IMR-90 (cell line): Measurements from ENCODE around the gene CRTC1. TPM values are rescaled to one million over a fixed set of nuclear protein-coding genes. Genes with fewer than 3 reads are reported as not detected.

Experiments used
- ATAC-seq: fragments of 200-7000 bp; cut with Tn5 transposase; 2 replicates; pipeline ENCODE4 v1.9.1; 2020; ENCODE audit warnings: low read depth, mild to moderate bottlenecking, moderate library complexity
- BruUV-seq: library from RNA; stranded (reverse); fragments of 400-500 nt; replicated peaks from 2 replicates; lab custom pipeline; 2021; lab: Mats Ljungman, UMichigan
- CTCF ChIA-PET: fragments of 300-600 bp; formaldehyde crosslinking; extraction: SDS; loops from one replicate; lab custom pipeline; 2021; ENCODE audit warnings: antibody characterized with exemption; lab: Yijun Ruan, JAX
- POLR2A ChIA-PET: fragments of 300-600 bp; sonication (Branson Sonifier 250); formaldehyde crosslinking; loops from one replicate; lab custom pipeline; 2022; ENCODE audit warnings: antibody characterized with exemption; ENCODE audit not compliant: unreplicated experiment; lab: Charles Lee
- DNase-seq: peaks from one replicate; pipeline ENCODE4 v3.0.0; 2013
- H2AFZ ChIP-seq: replicated peaks from 2 replicates; pipeline ENCODE3; 2013; ENCODE audit warnings: low read length, mild to moderate bottlenecking; ENCODE audit not compliant: poor library complexity
- H2AK5ac ChIP-seq: 2 replicates; pipeline ENCODE4 v1.6.1; 2013; ENCODE audit warnings: low read depth, low read length, inconsistent platforms
- H2AK9ac ChIP-seq: replicated peaks from 2 replicates; pipeline ENCODE3; 2013; ENCODE audit warnings: mild to moderate bottlenecking, low read depth, low read length, moderate library complexity; ENCODE audit not compliant: poor library complexity
- H2BK120ac ChIP-seq: 2 replicates; pipeline ENCODE4 v1.6.1; 2013; ENCODE audit warnings: low read depth, low read length, inconsistent platforms
- H2BK15ac ChIP-seq: 3 replicates; pipeline ENCODE4 v1.6.1; 2013; ENCODE audit warnings: low read depth, low read length, inconsistent platforms
- H2BK20ac ChIP-seq: 2 replicates; pipeline ENCODE4 v1.6.1; 2013; ENCODE audit warnings: low read depth, mild to moderate bottlenecking, inconsistent platforms, low read length, moderate library complexity
- H2BK5ac ChIP-seq: 2 replicates; pipeline ENCODE4 v1.6.1; 2013; ENCODE audit warnings: mild to moderate bottlenecking, low read depth, low read length, inconsistent platforms; ENCODE audit not compliant: poor library complexity, severe bottlenecking
- H3K14ac ChIP-seq: replicated peaks from 2 replicates; pipeline ENCODE4 v1.6.1; 2013; ENCODE audit warnings: low read depth, low read length, inconsistent platforms
- H3K18ac ChIP-seq: 2 replicates; pipeline ENCODE4 v1.6.1; 2013; ENCODE audit warnings: low read depth, low read length, control low read depth
- H3K23ac ChIP-seq: 2 replicates; pipeline ENCODE4 v1.6.1; 2013; ENCODE audit warnings: low read depth, low read length, inconsistent platforms
- H3K27ac ChIP-seq: 2 replicates; pipeline ENCODE4 v1.5.1; 2013; ENCODE audit warnings: mild to moderate bottlenecking, control low read depth, low read length; ENCODE audit not compliant: insufficient read depth
- H3K27me3 ChIP-seq: 2 replicates; pipeline ENCODE4 v1.6.1; 2013; ENCODE audit warnings: low read length; ENCODE audit not compliant: control insufficient read depth, insufficient read depth
- H3K36me3 ChIP-seq: 2 replicates; pipeline ENCODE4 v1.6.1; 2013; ENCODE audit warnings: low read length, mixed read lengths; ENCODE audit not compliant: control insufficient read depth, insufficient read depth
- H3K4ac ChIP-seq: 2 replicates; pipeline ENCODE4 v1.6.1; 2013; ENCODE audit warnings: low read depth, low read length, inconsistent platforms
- H3K4me1 ChIP-seq: 2 replicates; pipeline ENCODE4 v1.6.1; 2013; ENCODE audit warnings: low read length, mixed read lengths; ENCODE audit not compliant: control insufficient read depth, insufficient read depth
- H3K4me2 ChIP-seq: 2 replicates; pipeline ENCODE4 v1.6.1; 2013; ENCODE audit warnings: low read depth, mild to moderate bottlenecking, control low read depth, low read length, moderate library complexity
- H3K4me3 ChIP-seq: 2 replicates; pipeline ENCODE4 v1.5.1; 2013; ENCODE audit warnings: low read depth, mild to moderate bottlenecking, control low read depth, low read length, moderate library complexity; ENCODE audit not compliant: insufficient read depth
- H3K56ac ChIP-seq: 2 replicates; pipeline ENCODE4 v1.6.1; 2013; ENCODE audit warnings: low read length, inconsistent platforms; ENCODE audit not compliant: insufficient read depth; ENCODE audit errors: extremely low read depth
- H3K79me1 ChIP-seq, 2 experiments: 2 replicates each; pipeline ENCODE4 v1.6.1; 2013; ENCODE audit warnings: low read length in 2 of 2, inconsistent platforms in 1 of 2, low read depth in 1 of 2
- H3K9ac ChIP-seq: 2 replicates; pipeline ENCODE4 v1.6.1; 2013; ENCODE audit warnings: low read depth, low read length, control low read depth
- H3K9me1 ChIP-seq: 2 replicates; pipeline ENCODE4 v1.6.1; 2013; ENCODE audit warnings: low read length, inconsistent platforms; ENCODE audit not compliant: insufficient read depth
- H3K9me3 ChIP-seq: 2 replicates; pipeline ENCODE4 v1.6.1; 2013; ENCODE audit warnings: low read length; ENCODE audit not compliant: control insufficient read depth, insufficient read depth
- H4K20me1 ChIP-seq: 2 replicates; pipeline ENCODE4 v1.6.1; 2013; ENCODE audit warnings: low read length, inconsistent platforms; ENCODE audit not compliant: insufficient read depth
- H4K5ac ChIP-seq: 2 replicates; pipeline ENCODE4 v1.6.1; 2013; ENCODE audit warnings: mild to moderate bottlenecking, low read depth, low read length, control low read depth
- H4K8ac ChIP-seq, 2 experiments: 2 replicates each; pipeline ENCODE4 v1.6.1; 2013; ENCODE audit warnings: low read depth in 2 of 2, low read length in 2 of 2, control low read depth in 1 of 2, inconsistent platforms in 1 of 2
- H4K91ac ChIP-seq: 2 replicates; pipeline ENCODE4 v1.6.1; 2013; ENCODE audit warnings: low read depth, low read length, inconsistent platforms; ENCODE audit not compliant: insufficient read depth
- BHLHE40 ChIP-seq: fragments of 150-350 bp; IDR thresholded peaks from 2 replicates; pipeline ENCODE4 v1.6.1; 2016; ENCODE audit warnings: mild to moderate bottlenecking, low read depth, low read length
- CEBPB ChIP-seq: IDR thresholded peaks from 2 replicates; pipeline ENCODE4 v1.6.1; 2012; ENCODE audit warnings: low read depth, low read length, improper control_type of control experiment
- CHD1 ChIP-seq: IDR thresholded peaks from 2 replicates; pipeline ENCODE4 v1.6.1; 2012; ENCODE audit warnings: low read depth, low read length, improper control_type of control experiment
- FOS ChIP-seq: fragments of 150-350 bp; IDR thresholded peaks from 2 replicates; pipeline ENCODE4 v1.6.1; 2016; ENCODE audit warnings: low read depth, low read length
- MAFK ChIP-seq: IDR thresholded peaks from 2 replicates; pipeline ENCODE4 v1.6.1; 2012; ENCODE audit warnings: low read depth, low read length, improper control_type of control experiment
- MAZ ChIP-seq: IDR thresholded peaks from 2 replicates; pipeline ENCODE4 v1.6.1; 2012; ENCODE audit warnings: low read depth, mild to moderate bottlenecking, low read length, improper control_type of control experiment, moderate library complexity, borderline replicate concordance
- MXI1 ChIP-seq: IDR thresholded peaks from 2 replicates; pipeline ENCODE4 v1.6.1; 2012; ENCODE audit warnings: low read depth, mild to moderate bottlenecking, low read length, moderate library complexity, borderline replicate concordance
- NFE2L2 ChIP-seq: fragments of 150-350 bp; IDR thresholded peaks from 2 replicates; pipeline ENCODE4 v1.6.1; 2016; ENCODE audit warnings: low read depth, mild to moderate bottlenecking, low read length
- POLR2A ChIP-seq: IDR thresholded peaks from 2 replicates; pipeline ENCODE4 v1.6.1; 2012; ENCODE audit warnings: mild to moderate bottlenecking, low read depth, low read length
- RCOR1 ChIP-seq: IDR thresholded peaks from 2 replicates; pipeline ENCODE4 v1.6.1; 2012; ENCODE audit warnings: mild to moderate bottlenecking, low read length, improper control_type of control experiment; ENCODE audit not compliant: insufficient replicate concordance
- RFX5 ChIP-seq: IDR thresholded peaks from 2 replicates; pipeline ENCODE4 v1.8.0; 2012; ENCODE audit warnings: low read depth, mild to moderate bottlenecking, low read length, moderate library complexity
- SMC3 ChIP-seq: fragments of 150-350 bp; IDR thresholded peaks from 2 replicates; pipeline ENCODE4 v1.6.1; 2016; ENCODE audit warnings: low read depth, mild to moderate bottlenecking, antibody characterized with exemption, low read length, moderate library complexity
- WGBS, 2 experiments: methylation state at CpG; one replicate each; pipeline versions ENCODE4 v1.1.5 to v1.1.7; 2013; ENCODE audit warnings: missing lambda C conversion rate in 2 of 2; ENCODE audit not compliant: insufficient read length in 1 of 2; ENCODE audit errors: extremely low coverage in 2 of 2; 5-methylcytosine and 5-hydroxymethylcytosine counted together
- dilution Hi-C: fragments of 300-500 bp; cut with HindIII; formaldehyde crosslinking; loops from one replicate; pipeline ENCODE4 v1.14.3; 2018; ENCODE audit warnings: low sequenced_read_pairs; ENCODE audit not compliant: unreplicated experiment
- in situ Hi-C: fragments of 300-500 bp; cut with MboI; formaldehyde crosslinking; loops from 3 replicates; pipeline ENCODE4 v1.14.3; 2019; ENCODE audit warnings: low sequenced_read_pairs, inconsistent platforms, mixed read lengths
- intact Hi-C: fragments of 100-400 bp; cut with micrococcal nuclease; formaldehyde crosslinking; loops from 2 replicates; pipeline ENCODE4 v1.10.0; 2022
- polyA plus RNA-seq, 3 experiments: library from polyadenylated mRNA; depleted of rRNA; stranded (reverse); fragments of >200 nt; gene quantifications; 2 replicates each; pipeline ENCODE4 v1.2.3, GENCODE V29; 2012; ENCODE audit warnings: low replicate concordance in 1 of 3
- total RNA-seq: library from RNA; depleted of rRNA; stranded (reverse); fragments of >200 nt; gene quantifications from 2 replicates; pipeline ENCODE4 v1.2.3, GENCODE V29; 2012
- TF ChIP-seq, protein P1 (sequence below): fragments of 150-350 bp; IDR thresholded peaks from 2 replicates; pipeline ENCODE4 v1.6.1; 2016; ENCODE audit warnings: low read depth, mild to moderate bottlenecking, low read length, moderate library complexity, borderline replicate concordance
- TF ChIP-seq, protein P2 (sequence below): fragments of 150-350 bp; IDR thresholded peaks from 2 replicates; pipeline ENCODE4 v1.6.1; 2017; ENCODE audit warnings: mild to moderate bottlenecking, antibody characterized with exemption, low read length, low read depth
- TF ChIP-seq, protein P3 (sequence below): conservative IDR thresholded peaks from 2 replicates; pipeline ENCODE4 v1.5.1; 2012; ENCODE audit warnings: mild to moderate bottlenecking, low read depth, low read length, improper control_type of control experiment

CRTC1 gene
- total and polyA plus RNA-seq, 2 of the 4 experiments (the other 2 are of a cell fraction) = 0.18 to 5.7 TPM

DNA sequence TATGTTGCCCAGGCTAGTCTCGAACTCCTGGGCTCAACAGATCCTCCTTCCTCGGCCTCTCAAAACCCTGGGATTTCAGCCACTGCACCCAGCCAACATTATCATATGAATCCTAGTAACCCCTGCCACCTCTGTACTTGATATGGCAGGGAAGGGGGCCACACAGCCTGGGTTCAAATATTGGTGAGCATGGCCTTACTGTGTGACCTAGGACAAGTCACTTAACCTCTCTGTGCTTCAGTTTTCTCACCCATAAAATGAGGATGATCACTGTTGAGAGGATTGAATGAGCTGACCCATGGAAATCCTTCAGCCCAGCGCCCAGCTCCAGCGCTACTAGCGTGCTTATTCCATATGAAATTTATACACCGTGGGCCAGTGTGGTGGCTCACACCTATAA is 111.2 kb downstream of the CRTC1 start:
- intact Hi-C loops (no loop called here), dilution Hi-C loops (no loop called here), in situ Hi-C loops (no loop called here)
- Histone ChIP-seq H2BK15ac (no peak overlapping the region), H3K9ac (no peak overlapping the region), H4K5ac (no peak overlapping the region), H2BK120ac (no peak overlapping the region), H3K23ac (no peak overlapping the region), H3K27ac (no peak overlapping the region), H2AFZ (no peak overlapping the region), H3K79me1 (no peaks in the 10 kb centered on the region), H2AK9ac (no peak overlapping the region), H3K4me1 (peaks cover 1% of the 10 kb centered on the region; the same call in 1 of the 2 replicates), H3K4me3 (no peak overlapping the region), H2BK20ac (no peak overlapping the region), H4K91ac (no peak overlapping the region), H3K56ac (no peak overlapping the region), H3K27me3 (peaks cover 64% of the 10 kb centered on the region), H3K14ac (no peak overlapping the region), H3K9me3 (0 out of 2 replicates have a peak, but pooled peaks cover 3% of the 10 kb centered on the region), H3K4ac (no peak overlapping the region), H3K36me3 (no peaks in the 10 kb centered on the region), H2AK5ac (no peak overlapping the region), H3K9me1 (no peaks in the 10 kb centered on the region), H3K4me2 (no peak overlapping the region), H3K18ac (no peak overlapping the region), H2BK5ac (no peak overlapping the region), H4K8ac (no peak overlapping the region), H4K20me1 (no peaks in the 10 kb centered on the region; the same call in 1 of the 2 replicates)
- no TSS peak for BruUV-seq
- CTCF ChIA-PET = no interaction called here
- ATAC-seq (no peak), DNase-seq (no peak)
- 97% methylated on average over 4 of the region's 6 CpGs; no CpG with 5 or more reads in 1 of the 2 experiments for WGBS, 2 experiments
- POLR2A ChIA-PET = no interaction called here
- no peak for TF ChIP-seq MXI1
- no peak for TF ChIP-seq MAZ
- TF ChIP-seq, protein P1, sequence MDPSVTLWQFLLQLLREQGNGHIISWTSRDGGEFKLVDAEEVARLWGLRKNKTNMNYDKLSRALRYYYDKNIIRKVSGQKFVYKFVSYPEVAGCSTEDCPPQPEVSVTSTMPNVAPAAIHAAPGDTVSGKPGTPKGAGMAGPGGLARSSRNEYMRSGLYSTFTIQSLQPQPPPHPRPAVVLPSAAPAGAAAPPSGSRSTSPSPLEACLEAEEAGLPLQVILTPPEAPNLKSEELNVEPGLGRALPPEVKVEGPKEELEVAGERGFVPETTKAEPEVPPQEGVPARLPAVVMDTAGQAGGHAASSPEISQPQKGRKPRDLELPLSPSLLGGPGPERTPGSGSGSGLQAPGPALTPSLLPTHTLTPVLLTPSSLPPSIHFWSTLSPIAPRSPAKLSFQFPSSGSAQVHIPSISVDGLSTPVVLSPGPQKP = no peak
- no peak for TF ChIP-seq NFE2L2
- TF ChIP-seq MAFK = no peak
- TF ChIP-seq, protein P2, sequence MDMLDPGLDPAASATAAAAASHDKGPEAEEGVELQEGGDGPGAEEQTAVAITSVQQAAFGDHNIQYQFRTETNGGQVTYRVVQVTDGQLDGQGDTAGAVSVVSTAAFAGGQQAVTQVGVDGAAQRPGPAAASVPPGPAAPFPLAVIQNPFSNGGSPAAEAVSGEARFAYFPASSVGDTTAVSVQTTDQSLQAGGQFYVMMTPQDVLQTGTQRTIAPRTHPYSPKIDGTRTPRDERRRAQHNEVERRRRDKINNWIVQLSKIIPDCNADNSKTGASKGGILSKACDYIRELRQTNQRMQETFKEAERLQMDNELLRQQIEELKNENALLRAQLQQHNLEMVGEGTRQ = no peak
- no peak for TF ChIP-seq FOS
- TF ChIP-seq, protein P3, sequence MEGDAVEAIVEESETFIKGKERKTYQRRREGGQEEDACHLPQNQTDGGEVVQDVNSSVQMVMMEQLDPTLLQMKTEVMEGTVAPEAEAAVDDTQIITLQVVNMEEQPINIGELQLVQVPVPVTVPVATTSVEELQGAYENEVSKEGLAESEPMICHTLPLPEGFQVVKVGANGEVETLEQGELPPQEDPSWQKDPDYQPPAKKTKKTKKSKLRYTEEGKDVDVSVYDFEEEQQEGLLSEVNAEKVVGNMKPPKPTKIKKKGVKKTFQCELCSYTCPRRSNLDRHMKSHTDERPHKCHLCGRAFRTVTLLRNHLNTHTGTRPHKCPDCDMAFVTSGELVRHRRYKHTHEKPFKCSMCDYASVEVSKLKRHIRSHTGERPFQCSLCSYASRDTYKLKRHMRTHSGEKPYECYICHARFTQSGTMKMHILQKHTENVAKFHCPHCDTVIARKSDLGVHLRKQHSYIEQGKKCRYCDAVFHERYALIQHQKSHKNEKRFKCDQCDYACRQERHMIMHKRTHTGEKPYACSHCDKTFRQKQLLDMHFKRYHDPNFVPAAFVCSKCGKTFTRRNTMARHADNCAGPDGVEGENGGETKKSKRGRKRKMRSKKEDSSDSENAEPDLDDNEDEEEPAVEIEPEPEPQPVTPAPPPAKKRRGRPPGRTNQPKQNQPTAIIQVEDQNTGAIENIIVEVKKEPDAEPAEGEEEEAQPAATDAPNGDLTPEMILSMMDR = no peak
- TF ChIP-seq SMC3 = no peak
- no peak for TF ChIP-seq RCOR1
- no peak for TF ChIP-seq POLR2A
- no peak for TF ChIP-seq CHD1
- no peak for TF ChIP-seq BHLHE40
- TF ChIP-seq RFX5 = no peak
- no peak for TF ChIP-seq CEBPB
